ENCODE data around the gene LCP2.

DNA sequence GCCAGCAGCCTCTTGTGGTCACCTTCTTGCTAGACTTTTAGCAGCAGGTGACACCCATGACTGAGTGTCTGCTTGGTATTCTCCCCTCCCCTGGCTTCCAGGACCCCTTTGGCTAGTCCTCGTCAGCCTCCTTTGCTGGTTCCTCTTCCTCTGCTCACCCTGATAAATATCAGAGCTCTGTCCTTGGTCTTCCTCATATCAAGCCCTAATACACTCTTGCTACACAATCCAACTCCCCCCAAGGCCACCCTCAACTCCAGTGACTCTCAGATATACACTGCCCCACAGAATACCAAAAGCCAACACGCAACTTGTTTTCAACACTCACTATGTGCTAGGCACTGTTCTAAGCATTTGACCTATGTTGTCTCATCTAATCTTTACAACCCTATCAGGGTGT lies 30.3 kb upstream of the LCP2 start:
- TF ChIP-seq, protein P1, sequence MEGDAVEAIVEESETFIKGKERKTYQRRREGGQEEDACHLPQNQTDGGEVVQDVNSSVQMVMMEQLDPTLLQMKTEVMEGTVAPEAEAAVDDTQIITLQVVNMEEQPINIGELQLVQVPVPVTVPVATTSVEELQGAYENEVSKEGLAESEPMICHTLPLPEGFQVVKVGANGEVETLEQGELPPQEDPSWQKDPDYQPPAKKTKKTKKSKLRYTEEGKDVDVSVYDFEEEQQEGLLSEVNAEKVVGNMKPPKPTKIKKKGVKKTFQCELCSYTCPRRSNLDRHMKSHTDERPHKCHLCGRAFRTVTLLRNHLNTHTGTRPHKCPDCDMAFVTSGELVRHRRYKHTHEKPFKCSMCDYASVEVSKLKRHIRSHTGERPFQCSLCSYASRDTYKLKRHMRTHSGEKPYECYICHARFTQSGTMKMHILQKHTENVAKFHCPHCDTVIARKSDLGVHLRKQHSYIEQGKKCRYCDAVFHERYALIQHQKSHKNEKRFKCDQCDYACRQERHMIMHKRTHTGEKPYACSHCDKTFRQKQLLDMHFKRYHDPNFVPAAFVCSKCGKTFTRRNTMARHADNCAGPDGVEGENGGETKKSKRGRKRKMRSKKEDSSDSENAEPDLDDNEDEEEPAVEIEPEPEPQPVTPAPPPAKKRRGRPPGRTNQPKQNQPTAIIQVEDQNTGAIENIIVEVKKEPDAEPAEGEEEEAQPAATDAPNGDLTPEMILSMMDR (IDR thresholded peaks at IDR 0.05; ENCODE audit: borderline replicate concordance, extremely low read depth, low read length, poor library complexity, severe bottlenecking), result no peak
- no peak for TF ChIP-seq EZH2 (IDR thresholded peaks at IDR 0.05; ENCODE audit: borderline replicate concordance, low read depth, low read length, severe bottlenecking)

Data from DND-41 (cell line).